MCF 10A (cell line): ENCODE results near the gene ENPEP. TPM values are rescaled to one million over a fixed set of nuclear protein-coding genes. Genes with fewer than 3 reads are reported as not detected.
A peak's percentile ranks its signal among the peaks of the same experiment; 100 is the strongest.
"Not testable (repeated sequence)": the region's sequence is repeated elsewhere in the genome, so short reads cannot be mapped to it uniquely, and the experiment has no call there.

Experiments used
- BruUV-seq: library from RNA; stranded (reverse); fragments of 400-500 nt; replicated peaks from 2 replicates; lab custom pipeline; 2021; lab: Mats Ljungman, UMichigan
- CTCF ChIA-PET: fragments of 300-600 bp; sonication (Branson Sonifier 250); formaldehyde crosslinking; extraction: SDS; loops from one replicate; lab custom pipeline; 2021; ENCODE audit warnings: antibody characterized with exemption, inconsistent platforms; lab: Yijun Ruan, JAX
- POLR2A ChIA-PET: fragments of 300-600, 350-650 bp; sonication (Branson Sonifier 250); formaldehyde crosslinking; extraction: SDS; loops from one replicate; lab custom pipeline; 2020; ENCODE audit warnings: antibody characterized with exemption, inconsistent platforms; lab: Yijun Ruan, JAX
- DNase-seq: peaks from one replicate; pipeline ENCODE4 v3.0.0-alpha.2; 2018; ENCODE audit not compliant: unreplicated experiment
- H3K27ac Mint-ChIP-seq: one replicate; pipeline ENCODE4 v1.8.0; 2022; ENCODE audit warnings: mild to moderate bottlenecking, low read depth, mixed read lengths; ENCODE audit not compliant: unreplicated experiment
- H3K27me3 Mint-ChIP-seq: one replicate; pipeline ENCODE4 v1.8.0; 2022; ENCODE audit warnings: mixed read lengths; ENCODE audit not compliant: insufficient read depth, unreplicated experiment
- H3K36me3 Mint-ChIP-seq: one replicate; pipeline ENCODE4 v1.8.0; 2022; ENCODE audit warnings: mild to moderate bottlenecking, moderate library complexity, mixed read lengths; ENCODE audit not compliant: insufficient read depth, unreplicated experiment
- H3K4me1 Mint-ChIP-seq: one replicate; pipeline ENCODE4 v1.8.0; 2022; ENCODE audit warnings: mixed read lengths; ENCODE audit not compliant: insufficient read depth, unreplicated experiment
- H3K4me3 Mint-ChIP-seq: one replicate; pipeline ENCODE4 v1.8.0; 2022; ENCODE audit warnings: mild to moderate bottlenecking, moderate library complexity, mixed read lengths; ENCODE audit not compliant: unreplicated experiment
- H3K9me3 Mint-ChIP-seq: one replicate; pipeline ENCODE4 v1.8.0; 2022; ENCODE audit warnings: mixed read lengths; ENCODE audit not compliant: unreplicated experiment
- CTCF ChIP-seq: fragments of 200-600 bp; IDR thresholded peaks from one replicate; pipeline ENCODE4 v1.8.0; 2022; ENCODE audit warnings: antibody characterized with exemption, mild to moderate bottlenecking; ENCODE audit not compliant: unreplicated experiment
- intact Hi-C: fragments of 100-400 bp; cut with micrococcal nuclease; formaldehyde crosslinking; loops from 2 replicates; pipeline ENCODE4 v1.14.1; 2022
- total RNA-seq: library from RNA; stranded (reverse); gene quantifications from 2 replicates; pipeline ENCODE4 v1.2.3, GENCODE V29; 2022

Gene ENPEP
- total RNA-seq, 1 experiment from 2014 or later = not detected

GRCh38 chr4:110474481-110474880 is 1.5 kb upstream of the ENPEP start:
- Mint-ChIP-seq H3K9me3 (peaks cover 4% of the 10 kb centered on the region), H3K27ac (no peak overlapping the region), H3K36me3 (no peaks in the 10 kb centered on the region), H3K4me3 (no peak overlapping the region), H3K27me3 (no peaks in the 10 kb centered on the region), H3K4me1 (no peaks in the 10 kb centered on the region)
- CTCF ChIA-PET = no interaction called here
- no TSS peak for BruUV-seq
- no peak for TF ChIP-seq CTCF
- no peak for DNase-seq
- intact Hi-C loops = no loop called here
- POLR2A ChIA-PET = no interaction called here

DNA sequence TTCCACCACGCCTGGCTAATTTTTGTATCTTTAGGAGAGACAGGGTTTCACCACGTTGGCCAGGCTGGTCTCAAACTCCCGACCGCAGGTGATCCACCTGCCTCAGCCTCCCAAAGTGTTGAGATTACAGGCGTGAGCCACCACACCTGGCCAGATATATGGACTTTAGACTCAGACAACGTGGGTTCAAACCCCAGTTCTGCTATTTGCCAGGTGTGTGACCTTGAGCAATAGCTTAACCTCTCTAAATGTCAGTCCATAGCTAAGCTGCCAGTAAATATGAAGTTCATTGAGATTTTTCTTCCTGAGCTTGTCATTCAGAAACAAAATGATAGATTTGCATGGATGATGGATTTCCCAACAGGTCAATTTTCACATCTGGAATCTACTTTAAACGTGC is 875 bp upstream of the ENPEP start:
- POLR2A ChIA-PET = interaction anchor here (1.2 kb wide), 1 partner anchor 10 kb away, joined by 3 read pairs; no protein-coding TSS in a partner anchor
- H3K27me3 Mint-ChIP-seq, H3K36me3 Mint-ChIP-seq, H3K4me1 Mint-ChIP-seq, BruUV-seq, DNase-seq, intact Hi-C loops, H3K27ac Mint-ChIP-seq, H3K4me3 Mint-ChIP-seq, H3K9me3 Mint-ChIP-seq: not testable (repeated sequence)
- CTCF ChIA-PET = interaction anchor here (0.7 kb wide), 1 partner anchor 476 kb away, joined by 3 read pairs; no protein-coding TSS in a partner anchor

GRCh38 chr4:110477836-110478235 is 1.9 kb downstream of the ENPEP start:
- CTCF ChIA-PET = no interaction called here
- no peak for TF ChIP-seq CTCF
- Mint-ChIP-seq H3K4me3 (no peak overlapping the region), H3K4me1 (no peaks in the 10 kb centered on the region), H3K27me3 (no peaks in the 10 kb centered on the region), H3K36me3 (no peaks in the 10 kb centered on the region), H3K9me3 (no peaks in the 10 kb centered on the region), H3K27ac (no peak overlapping the region)
- POLR2A ChIA-PET = no interaction called here
- intact Hi-C loops = no loop called here
- no peak for DNase-seq
- BruUV-seq = no TSS peak

GRCh38 chr4:110480031-110480549 is 4.1 kb downstream of the ENPEP start:
- no peak for TF ChIP-seq CTCF
- ChIA-PET CTCF (interaction anchor here (0.6 to 1.0 kb wide), 4 partner anchors 21 to 429 kb away, joined by 3 read pairs; no protein-coding TSS in a partner anchor), POLR2A (no interaction called here)
- peaks cover 7% of the 10 kb centered on the region for H3K4me1 Mint-ChIP-seq
- H3K9me3 Mint-ChIP-seq = no peaks in the 10 kb centered on the region
- intact Hi-C loops = no loop called here
- H3K27me3 Mint-ChIP-seq = no peaks in the 10 kb centered on the region
- H3K36me3 Mint-ChIP-seq = no peaks in the 10 kb centered on the region
- H3K27ac Mint-ChIP-seq = no peak overlapping the region
- no peak overlapping the region for H3K4me3 Mint-ChIP-seq
- DNase-seq = peak; percentile 49
- no TSS peak for BruUV-seq
